SJCRH30 (cell line): ENCODE data around the gene WNT3A. TPM values are rescaled to one million over a fixed set of nuclear protein-coding genes. Genes with fewer than 3 reads are reported as not detected.
"Not testable (repeated sequence)": the region's sequence is repeated elsewhere in the genome, so short reads cannot be mapped to it uniquely, and the experiment has no call there.

Source experiments
- DNase-seq, 2 experiments: peaks; one replicate each; pipeline ENCODE4 v3.0.0-alpha.2; 2015 to 2020
- H3K27ac ChIP-seq: fragments of 250-450 bp; sonication (Bioruptor Pico); 2 replicates; pipeline ENCODE4 v1.5.1; 2020; ENCODE audit warnings: mild to moderate bottlenecking, moderate library complexity
- H3K27me3 ChIP-seq: fragments of 250-450 bp; sonication (Bioruptor Pico); 2 replicates; pipeline ENCODE4 v1.5.1; 2020; ENCODE audit warnings: mild to moderate bottlenecking, moderate library complexity
- H3K36me3 ChIP-seq: fragments of 250-450 bp; sonication (Bioruptor Pico); 2 replicates; pipeline ENCODE4 v1.5.1; 2020; ENCODE audit warnings: mild to moderate bottlenecking, moderate library complexity
- H3K4me1 ChIP-seq: fragments of 250-450 bp; sonication (Bioruptor Pico); 2 replicates; pipeline ENCODE4 v1.5.1; 2020; ENCODE audit warnings: mild to moderate bottlenecking, moderate library complexity
- H3K4me3 ChIP-seq: fragments of 250-450 bp; sonication (Bioruptor Pico); 2 replicates; pipeline ENCODE4 v1.5.1; 2020; ENCODE audit warnings: mild to moderate bottlenecking, moderate library complexity
- H3K9me3 ChIP-seq: fragments of 250-450 bp; sonication (Bioruptor Pico); replicated peaks from 2 replicates; pipeline ENCODE4 v1.5.1; 2020; ENCODE audit warnings: mild to moderate bottlenecking, moderate library complexity
- total RNA-seq: library from RNA; depleted of rRNA; stranded (reverse); fragments of >200 nt; shearing (Covaris generic); gene quantifications from 2 replicates; pipeline ENCODE4 v1.2.3, GENCODE V29; 2014; rRNA removed

The WNT3A gene
- total RNA-seq: not detected in 2 replicates

- no peaks in the 10 kb centered on the region for H3K36me3 ChIP-seq
- no peak within 1 kb of the TSS for H3K27ac ChIP-seq
- H3K9me3 ChIP-seq: no peaks in the 10 kb centered on the region
- no peaks in the 10 kb centered on the region for H3K4me1 ChIP-seq
- DNase-seq: no peak
- H3K4me3 ChIP-seq: no peak within 1 kb of the TSS
- H3K27me3 ChIP-seq: no peaks in the 10 kb centered on the region
These were observed at the start of gene WNT3A for GRCh38 chr1:228006786-228007048. WNT3A (plus strand) TSS chr1:228006998; CDS start chr1:228007129, 131 bp downstream.

- Histone ChIP-seq H3K4me3 (no peak overlapping the region), H3K27ac (no peak overlapping the region), H3K36me3 (no peaks in the 10 kb centered on the region), H3K9me3 (peaks cover 12% of the 10 kb centered on the region), H3K4me1 (peaks cover 6% of the 10 kb centered on the region; the same call in 1 of the 2 replicates), H3K27me3 (no peaks in the 10 kb centered on the region)
- no peak for DNase-seq
These were observed 48.0 kb upstream of the WNT3A start for GRCh38 chr1:227958617-227959324.

GRCh38 chr1:227959325-227959860 lies 47.4 kb upstream of the WNT3A start:
- H3K27ac ChIP-seq: no peak overlapping the region
- H3K36me3 ChIP-seq: no peaks in the 10 kb centered on the region
- H3K4me3 ChIP-seq: no peak overlapping the region
- H3K4me1 ChIP-seq: no peaks in the 10 kb centered on the region
- no peaks in the 10 kb centered on the region for H3K27me3 ChIP-seq
- peaks cover 12% of the 10 kb centered on the region for H3K9me3 ChIP-seq
- DNase-seq: no peak

GRCh38 chr1:227961651-227962466 lies 44.9 kb upstream of the WNT3A start:
- H3K27me3 ChIP-seq: no peaks in the 10 kb centered on the region
- no peak for DNase-seq
- 0 out of 2 replicates have a peak, but pooled peaks cover 3% of the 10 kb centered on the region for H3K9me3 ChIP-seq
- H3K4me1 ChIP-seq: no peaks in the 10 kb centered on the region
- H3K36me3 ChIP-seq: no peaks in the 10 kb centered on the region
- H3K27ac ChIP-seq: no peak overlapping the region
- no peak overlapping the region for H3K4me3 ChIP-seq

- H3K4me3 ChIP-seq, H3K36me3 ChIP-seq, H3K4me1 ChIP-seq, H3K27me3 ChIP-seq, H3K9me3 ChIP-seq, DNase-seq, H3K27ac ChIP-seq: not testable (repeated sequence)
These were observed 40.1 kb upstream of the WNT3A start for GRCh38 chr1:227966733-227967132.

- H3K9me3 ChIP-seq, H3K4me3 ChIP-seq, H3K4me1 ChIP-seq, H3K27me3 ChIP-seq, H3K27ac ChIP-seq, DNase-seq, H3K36me3 ChIP-seq: not testable (repeated sequence)
These were observed 39.0 kb upstream of the WNT3A start for GRCh38 chr1:227967815-227968214.

GRCh38 chr1:227970076-227970995 lies 36.5 kb upstream of the WNT3A start:
- DNase-seq, H3K27ac ChIP-seq, H3K4me3 ChIP-seq, H3K36me3 ChIP-seq, H3K9me3 ChIP-seq, H3K27me3 ChIP-seq, H3K4me1 ChIP-seq: not testable (repeated sequence)

- H3K4me1 ChIP-seq, H3K27ac ChIP-seq, DNase-seq, H3K27me3 ChIP-seq, H3K4me3 ChIP-seq, H3K36me3 ChIP-seq, H3K9me3 ChIP-seq: not testable (repeated sequence)
These were observed 35.6 kb upstream of the WNT3A start for GRCh38 chr1:227971216-227971615.

- H3K9me3 ChIP-seq, H3K27ac ChIP-seq, H3K27me3 ChIP-seq, DNase-seq, H3K4me3 ChIP-seq, H3K36me3 ChIP-seq, H3K4me1 ChIP-seq: not testable (repeated sequence)
These were observed 35.0 kb upstream of the WNT3A start for GRCh38 chr1:227971643-227972282.

GRCh38 chr1:227972283-227972679 lies 34.5 kb upstream of the WNT3A start:
- DNase-seq: not testable (repeated sequence)

GRCh38 chr1:227972843-227973374 lies 33.9 kb upstream of the WNT3A start:
- H3K27ac ChIP-seq, H3K36me3 ChIP-seq, H3K9me3 ChIP-seq, H3K4me3 ChIP-seq, H3K4me1 ChIP-seq, H3K27me3 ChIP-seq, DNase-seq: not testable (repeated sequence)

More at GRCh38 chr1:227972283-227972679, 34.5 kb upstream of the WNT3A start:
- not testable (repeated sequence) for H3K36me3 ChIP-seq, H3K9me3 ChIP-seq, H3K4me1 ChIP-seq, H3K27me3 ChIP-seq, H3K27ac ChIP-seq, H3K4me3 ChIP-seq

GRCh38 chr1:227973724-227974288 lies 33.0 kb upstream of the WNT3A start:
- H3K4me3 ChIP-seq, DNase-seq, H3K9me3 ChIP-seq, H3K27me3 ChIP-seq, H3K36me3 ChIP-seq, H3K27ac ChIP-seq, H3K4me1 ChIP-seq: not testable (repeated sequence)

- not testable (repeated sequence) for DNase-seq, H3K27me3 ChIP-seq, H3K4me1 ChIP-seq, H3K36me3 ChIP-seq, H3K27ac ChIP-seq, H3K9me3 ChIP-seq, H3K4me3 ChIP-seq
These were observed 31.1 kb upstream of the WNT3A start for GRCh38 chr1:227975583-227976283.
